Measurements from ENCODE around the gene FOXD4L6. TPM values are rescaled to one million over a fixed set of nuclear protein-coding genes. Genes with fewer than 3 reads are reported as not detected.
"Not testable (repeated sequence)": the region's sequence is repeated elsewhere in the genome, so short reads cannot be mapped to it uniquely, and the experiment has no call there.

The FOXD4L6 gene
- total RNA-seq, 1 donor from 2014 or later: not detected

DNA sequence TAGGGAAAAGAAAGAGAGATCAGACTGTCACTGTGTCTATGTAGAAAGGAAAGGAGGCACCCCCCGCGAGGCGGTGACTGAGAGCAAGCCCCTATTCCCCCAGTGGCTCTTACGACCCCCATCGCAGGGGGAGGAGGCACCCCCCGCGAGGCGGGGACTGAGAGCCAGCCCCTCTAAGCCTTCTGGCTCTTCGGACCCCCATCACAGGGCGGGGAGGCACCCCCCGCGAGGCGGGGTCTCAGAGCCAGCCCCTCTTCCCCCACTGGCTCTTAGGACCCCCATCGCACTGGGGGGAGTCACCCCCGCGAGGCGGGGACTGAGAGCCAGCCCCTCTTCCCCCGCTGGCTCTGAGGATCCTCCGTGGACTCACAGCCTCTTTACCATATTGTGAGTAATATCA is 23.9 kb downstream of the FOXD4L6 start:
- not testable (repeated sequence) for DNase-seq (ENCODE audit: extremely low read depth, low read depth, low spot score)

DNA sequence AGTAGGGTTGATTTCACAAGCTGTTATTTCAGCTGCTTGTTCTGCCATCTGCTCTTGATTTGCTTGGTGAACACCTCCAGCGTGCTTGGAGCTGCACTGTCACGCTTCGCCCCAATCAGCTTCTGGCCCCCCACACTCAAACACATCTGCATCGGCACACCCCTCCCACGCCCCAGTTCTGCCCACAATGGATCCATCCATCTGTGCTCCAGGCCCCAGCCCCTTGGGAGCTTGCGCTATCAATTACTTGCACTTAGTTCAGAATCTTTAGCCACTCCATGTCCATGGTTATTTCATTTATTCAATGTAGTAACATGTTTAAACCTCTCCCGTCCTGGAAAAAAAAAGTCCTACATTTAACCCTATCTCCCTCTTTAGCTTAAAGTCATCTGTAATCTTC is 28.0 kb downstream of the FOXD4L6 start:
- DNase-seq (ENCODE audit: extremely low read depth, low read depth, low spot score): not testable (repeated sequence)

DNA sequence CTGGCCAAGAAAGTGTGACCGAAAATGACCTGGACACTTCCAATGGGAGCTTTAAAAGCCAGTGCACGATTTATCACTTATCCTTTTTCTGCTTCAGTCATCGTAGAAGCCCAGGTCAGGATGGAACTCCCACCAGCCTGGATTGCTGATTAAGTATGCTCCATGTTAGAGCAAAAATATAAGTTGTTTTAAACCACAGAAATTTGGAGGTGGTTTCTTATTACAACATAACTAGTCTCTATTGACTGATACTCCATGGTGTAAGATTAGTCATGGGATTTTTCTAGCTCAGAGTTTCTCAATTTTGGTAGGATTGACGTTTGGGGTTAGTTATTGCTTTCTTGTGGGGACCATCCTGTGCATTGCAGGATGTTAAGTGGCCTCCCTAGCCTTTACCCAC is 29.7 kb downstream of the FOXD4L6 start:
- DNase-seq (ENCODE audit: extremely low read depth, low read depth, low spot score): not testable (repeated sequence)

DNA sequence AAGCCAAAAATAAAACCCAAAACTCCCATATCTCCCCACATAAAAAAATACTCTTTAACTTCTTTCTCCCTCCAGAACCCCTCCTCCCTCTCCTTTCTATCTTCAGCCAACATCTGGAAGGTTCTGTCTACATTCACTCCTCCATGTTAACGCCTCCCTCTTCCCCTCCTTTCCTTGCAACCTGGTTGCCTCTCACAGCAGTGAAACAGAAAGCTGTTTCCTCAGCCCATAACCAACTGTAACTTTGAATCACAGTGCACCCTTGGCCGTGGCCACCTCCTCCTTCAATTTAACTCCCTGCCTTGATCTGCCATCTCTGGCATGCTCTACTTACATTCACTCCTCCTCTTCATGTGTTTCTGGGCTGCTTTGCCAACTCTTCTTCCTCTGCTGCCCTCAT is 33.4 kb downstream of the FOXD4L6 start:
- not testable (repeated sequence) for DNase-seq (ENCODE audit: extremely low read depth, low read depth, low spot score)

DNA sequence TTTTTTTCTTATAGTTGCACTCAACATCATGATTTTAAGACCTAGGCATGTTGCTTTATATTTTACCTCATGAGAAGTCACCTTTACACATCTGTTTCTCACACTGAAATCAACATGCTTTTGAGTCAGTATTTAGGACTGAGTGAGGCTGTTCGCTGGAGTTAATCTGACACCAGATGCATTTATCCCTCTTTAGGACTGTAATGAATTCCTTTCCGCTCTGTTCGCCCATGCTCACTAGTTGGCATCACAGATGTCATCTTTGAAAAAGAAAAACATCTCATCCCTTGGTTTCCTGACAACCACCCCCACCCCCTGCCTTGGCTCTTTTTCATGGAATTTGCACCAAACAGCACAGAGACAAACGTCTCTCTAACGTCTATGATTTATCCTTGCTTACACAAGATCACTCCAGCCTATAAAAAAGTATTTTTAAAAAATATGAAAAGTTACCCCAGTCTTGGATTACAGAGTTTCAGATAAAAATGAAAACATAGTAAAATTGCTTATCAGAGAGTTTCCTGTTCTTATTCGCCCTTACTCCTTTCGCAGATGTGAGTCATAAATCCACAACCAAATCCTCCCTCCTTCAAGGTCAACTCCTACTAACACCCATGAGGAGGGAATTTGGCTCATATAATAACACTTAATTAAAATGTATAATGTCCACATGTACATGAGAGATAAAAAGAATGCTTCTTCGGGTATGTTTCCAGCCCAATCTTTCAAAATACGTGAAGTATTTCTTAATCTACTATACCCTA is 34.3 kb downstream of the FOXD4L6 start:
- not testable (repeated sequence) for DNase-seq (ENCODE audit: extremely low read depth, low read depth, low spot score)

DNA sequence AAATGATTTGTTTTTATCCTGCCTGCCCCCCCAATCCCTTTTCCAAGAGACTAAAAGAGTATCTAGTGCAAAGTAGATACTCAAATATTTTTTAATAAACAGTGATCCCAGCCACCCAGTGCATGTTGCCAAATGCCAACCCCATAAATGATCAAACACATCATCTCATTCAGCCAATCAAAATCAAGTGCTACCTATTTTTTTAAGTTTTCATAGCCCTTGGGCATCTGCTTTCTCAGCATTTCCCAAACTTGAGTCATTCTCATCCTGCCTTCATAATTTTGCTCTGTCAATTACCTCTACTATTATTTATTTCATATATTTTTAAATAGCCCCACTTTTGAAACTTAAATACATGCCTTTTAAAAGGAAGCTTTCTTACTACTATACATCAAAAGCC is 37.6 kb downstream of the FOXD4L6 start:
- DNase-seq (ENCODE audit: extremely low read depth, low read depth, low spot score): not testable (repeated sequence)

DNA sequence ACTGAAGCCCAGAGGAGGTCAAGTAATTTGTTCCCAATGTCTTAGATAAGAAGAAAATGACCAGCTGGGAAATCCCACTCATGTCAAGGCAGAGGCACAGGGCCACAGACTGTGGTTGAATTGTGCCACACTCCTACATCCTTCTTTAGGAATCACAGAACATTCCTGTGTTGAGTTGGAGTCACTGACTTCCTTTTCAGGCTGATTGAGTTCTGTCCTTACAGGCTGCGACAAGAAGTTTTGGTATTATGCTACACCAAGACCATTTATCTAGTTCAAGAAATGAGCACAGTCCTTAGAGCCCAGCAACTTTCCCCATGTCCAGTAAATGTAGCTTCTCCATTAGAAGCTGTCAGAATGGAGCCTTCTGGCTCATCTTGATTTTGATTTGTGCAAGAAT is 38.1 kb downstream of the FOXD4L6 start:
- DNase-seq (ENCODE audit: extremely low read depth, low read depth, low spot score): not testable (repeated sequence)

DNA sequence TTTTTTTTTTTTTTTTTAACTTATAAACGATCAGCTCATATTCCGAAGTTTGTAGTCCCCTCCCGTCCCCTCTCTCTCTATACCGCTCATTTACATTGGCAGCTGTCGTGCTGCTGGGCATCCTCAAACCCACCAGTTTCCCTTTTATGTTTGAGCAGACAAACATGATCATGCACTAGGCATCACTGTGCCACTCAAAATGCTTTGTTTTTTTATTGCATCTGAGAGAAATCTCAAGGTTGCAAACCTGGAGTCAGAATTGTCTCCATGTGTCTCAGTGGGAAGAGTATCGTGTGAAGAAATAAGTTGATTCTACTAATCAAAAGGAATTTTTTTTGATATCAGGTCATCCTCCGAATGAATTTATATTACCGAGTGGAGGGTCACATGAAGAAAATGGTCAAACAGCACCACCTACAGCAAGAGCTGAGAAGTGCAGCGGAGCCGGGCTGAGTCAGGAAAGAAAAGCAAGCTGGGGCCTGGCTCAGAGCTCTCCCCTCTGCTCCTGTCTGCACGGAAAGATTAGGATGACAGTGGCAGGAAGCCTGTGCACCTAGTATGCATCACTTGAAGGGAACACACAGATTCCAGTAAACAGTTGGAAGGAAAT is 39.9 kb downstream of the FOXD4L6 start:
- DNase-seq (ENCODE audit: extremely low read depth, low read depth, low spot score): not testable (repeated sequence)

DNA sequence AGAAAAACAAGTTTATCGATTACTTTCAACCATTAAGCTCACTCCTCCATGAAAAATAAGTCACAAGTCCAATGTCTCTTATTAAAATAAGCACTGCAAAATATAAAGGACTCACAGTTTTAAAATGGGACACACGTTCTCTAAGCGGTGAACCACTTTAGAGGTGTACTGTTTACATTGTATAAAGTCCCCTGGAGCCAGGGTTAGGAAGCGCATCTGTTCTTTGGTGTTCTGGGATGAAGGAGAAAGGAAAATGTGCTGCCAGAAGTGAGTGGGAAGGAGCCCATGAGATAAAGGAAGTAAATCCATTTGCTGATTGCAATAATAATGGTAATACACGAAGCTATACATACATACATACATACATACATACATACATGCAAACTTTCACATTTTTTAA is 40.6 kb downstream of the FOXD4L6 start:
- DNase-seq (ENCODE audit: extremely low read depth, low read depth, low spot score): not testable (repeated sequence)

DNA sequence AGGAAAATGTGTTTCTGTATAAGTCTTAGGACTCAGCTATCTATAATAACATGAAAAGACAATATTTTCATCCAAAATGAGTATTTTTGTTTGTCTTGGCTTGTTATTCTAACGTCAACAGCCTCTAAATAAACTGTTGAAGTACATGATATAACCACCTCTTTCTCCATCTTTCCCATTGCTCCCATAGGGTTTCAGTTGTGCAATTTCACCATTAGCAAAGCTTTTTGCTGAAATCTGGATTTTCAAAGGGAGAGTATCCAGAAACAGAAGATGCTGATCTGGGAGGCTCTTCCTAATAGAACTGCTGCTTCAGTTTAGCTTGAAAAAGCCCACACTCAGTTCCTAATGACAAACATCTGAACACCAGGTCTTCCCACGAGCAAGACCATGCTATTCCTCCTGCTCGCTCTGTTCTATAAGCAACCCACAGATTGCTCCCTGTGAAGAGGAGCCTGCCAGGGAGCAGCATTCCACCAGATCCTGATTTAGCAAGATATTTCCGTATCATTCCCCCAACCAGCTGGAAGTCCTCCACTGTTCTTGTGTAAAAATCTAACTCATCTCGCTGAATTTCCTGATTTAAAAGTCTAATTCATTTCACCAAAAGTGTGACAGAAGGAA is 41.2 kb downstream of the FOXD4L6 start:
- not testable (repeated sequence) for DNase-seq (ENCODE audit: extremely low read depth, low read depth, low spot score)

DNA sequence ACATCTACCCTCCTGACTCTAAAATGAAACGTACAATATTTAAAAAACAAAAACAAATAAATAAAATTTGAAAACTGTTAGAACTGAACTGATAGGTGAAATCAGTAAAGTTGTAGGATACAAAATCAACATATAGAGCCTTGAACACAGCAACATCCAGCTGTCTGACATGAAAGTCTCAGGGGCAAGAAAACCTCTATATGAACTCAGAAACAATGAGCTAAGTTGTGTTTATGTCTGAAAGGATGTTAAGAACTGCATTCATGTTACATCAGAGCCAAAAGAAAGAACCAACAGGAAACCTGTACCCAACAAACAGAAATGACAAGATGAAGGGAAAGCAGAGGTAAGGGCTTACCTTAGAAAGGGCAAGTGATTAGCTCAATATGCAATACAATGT is 41.8 kb downstream of the FOXD4L6 start:
- not testable (repeated sequence) for DNase-seq (ENCODE audit: extremely low read depth, low read depth, low spot score)

DNA sequence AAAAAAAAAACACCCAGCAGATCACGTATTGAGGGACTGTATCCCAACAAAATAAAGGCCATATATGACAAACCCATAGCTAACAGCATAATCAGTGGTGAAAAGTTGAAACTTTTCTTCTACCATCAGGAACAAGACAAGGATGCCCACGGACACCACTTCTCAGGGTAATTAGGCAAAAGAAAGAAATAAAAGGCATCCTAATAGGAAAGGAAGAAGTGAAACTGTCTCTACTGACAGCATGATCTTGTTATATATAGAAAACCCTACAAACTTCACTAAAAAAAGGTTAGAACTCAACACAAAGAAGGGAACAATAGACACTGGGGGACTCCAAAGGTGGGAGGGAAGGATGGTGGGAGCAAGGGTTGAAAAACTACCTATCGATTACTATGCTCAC is 42.3 kb downstream of the FOXD4L6 start:
- DNase-seq (ENCODE audit: extremely low read depth, low read depth, low spot score): not testable (repeated sequence)

DNA sequence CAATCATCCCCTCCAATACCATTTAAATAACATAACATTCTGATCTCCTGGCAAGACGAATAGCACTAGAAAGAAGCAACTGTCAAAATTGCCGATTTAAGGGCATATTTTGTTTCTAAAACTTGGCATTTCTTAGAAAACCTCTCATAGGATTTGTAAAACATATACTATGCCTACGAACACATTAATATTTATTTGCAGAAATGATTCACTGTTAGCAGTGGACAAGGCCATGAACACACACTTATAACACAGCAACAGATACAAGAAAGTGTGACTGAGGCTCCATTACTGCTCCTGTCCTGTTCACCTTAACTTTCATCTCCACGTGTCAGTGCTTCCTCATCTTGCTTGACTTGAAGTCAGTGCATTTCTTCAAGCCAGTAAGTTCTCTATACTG is 46.1 kb downstream of the FOXD4L6 start:
- not testable (repeated sequence) for DNase-seq (ENCODE audit: extremely low read depth, low read depth, low spot score)

DNA sequence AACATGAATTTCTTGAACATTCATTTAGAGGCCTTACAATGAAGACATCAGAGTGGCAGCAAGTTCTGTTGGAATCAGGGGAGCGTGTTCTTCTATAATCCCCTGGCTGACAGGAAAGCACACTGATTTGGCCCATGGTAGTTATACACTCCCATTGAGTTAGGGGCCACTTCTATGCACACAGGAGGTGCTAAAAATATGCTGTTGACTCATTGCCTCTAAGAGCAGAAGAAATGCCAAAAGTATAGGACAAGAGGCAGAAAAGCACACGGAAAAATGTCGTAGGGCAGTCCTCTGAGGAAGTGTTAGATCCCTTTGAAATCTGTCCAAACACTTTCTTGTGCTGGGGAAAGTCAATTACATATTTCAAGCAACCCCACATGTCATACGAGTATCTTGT is 49.0 kb downstream of the FOXD4L6 start:
- not testable (repeated sequence) for DNase-seq (ENCODE audit: extremely low read depth, low read depth, low spot score)

DNA sequence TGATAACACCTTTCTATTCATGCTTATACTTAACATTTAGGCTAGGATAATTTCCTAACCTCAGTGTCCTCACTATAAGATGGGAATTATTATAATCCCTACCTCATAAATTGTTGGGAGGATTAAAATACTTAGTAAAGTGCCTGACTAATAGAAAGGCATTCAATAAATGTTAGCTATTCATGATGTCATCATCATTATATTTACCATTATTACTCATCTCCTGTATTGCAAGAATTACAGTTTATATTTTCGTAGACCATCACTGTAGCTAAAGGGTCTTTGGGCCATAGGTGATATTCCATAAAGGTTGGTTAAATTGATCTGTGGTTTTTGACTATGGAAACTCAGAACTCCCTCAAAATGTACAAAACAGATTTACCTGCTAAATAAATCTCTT is 50.9 kb downstream of the FOXD4L6 start:
- not testable (repeated sequence) for DNase-seq (ENCODE audit: extremely low read depth, low read depth, low spot score)

Other genes starting within 250 kb of the FOXD4L6 start
- 5.6 and 10.6 TPM in 2 replicates for gene ZNG1F, start 60.6 kb upstream of the FOXD4L6 start, total RNA-seq